Ishikawa (cell line): ENCODE measurements around the gene NACAD.

Experiments
- CEBPB ChIP-seq: IDR thresholded peaks from 2 replicates; pipeline ENCODE4 v1.6.1; 2012
- CREB1 ChIP-seq: IDR thresholded peaks from 2 replicates; pipeline ENCODE4 v1.6.1; 2012; ENCODE audit warnings: low read depth
- EGR1 ChIP-seq: IDR thresholded peaks from 2 replicates; pipeline ENCODE4 v1.6.1; 2012
- EP300 ChIP-seq: IDR thresholded peaks from 2 replicates; pipeline ENCODE4 v1.6.1; 2012; ENCODE audit warnings: borderline replicate concordance
- MAX ChIP-seq: IDR thresholded peaks from 2 replicates; pipeline ENCODE4 v1.6.1; 2012
- NFIC ChIP-seq: IDR thresholded peaks from 2 replicates; pipeline ENCODE4 v1.6.1; 2012
- RAD21 ChIP-seq: IDR thresholded peaks from 2 replicates; pipeline ENCODE4 v1.6.1; 2012; ENCODE audit warnings: low read depth
- USF1 ChIP-seq: IDR thresholded peaks from 2 replicates; pipeline ENCODE4 v1.6.1; 2012
- YY1 ChIP-seq: IDR thresholded peaks from 2 replicates; pipeline ENCODE4 v1.6.1; 2012; ENCODE audit warnings: low read depth

- TF ChIP-seq MAX = no peak
- TF ChIP-seq EP300 = no peak
- no peak for TF ChIP-seq RAD21
- TF ChIP-seq YY1 = no peak
- TF ChIP-seq EGR1 = no peak
- no peak for TF ChIP-seq NFIC
- no peak for TF ChIP-seq CEBPB
- no peak for TF ChIP-seq CREB1
- TF ChIP-seq USF1 = no peak
Measured at GRCh38 chr7:45129181-45129800, 40.5 kb upstream of the NACAD start.
